A673 (cell line): Measurements from ENCODE around the gene CDH4.

Experiments used
- EZH2 ChIP-seq: fragments of 200-600 bp; sonication (generic); IDR thresholded peaks from 2 replicates; pipeline ENCODE4 v1.6.1; 2017; ENCODE audit warnings: borderline replicate concordance, low read depth, mild to moderate bottlenecking, mixed read lengths, antibody characterized with exemption, low read length; ENCODE audit not compliant: poor library complexity, severe bottlenecking
- TF ChIP-seq, protein P1 (sequence below): fragments of 300-800, 200-600 bp; sonication (generic); conservative IDR thresholded peaks from 2 replicates; pipeline ENCODE4 v1.5.1; 2017; ENCODE audit warnings: low read depth, mild to moderate bottlenecking, antibody characterized with exemption, low read length, moderate library complexity, mixed read lengths

DNA sequence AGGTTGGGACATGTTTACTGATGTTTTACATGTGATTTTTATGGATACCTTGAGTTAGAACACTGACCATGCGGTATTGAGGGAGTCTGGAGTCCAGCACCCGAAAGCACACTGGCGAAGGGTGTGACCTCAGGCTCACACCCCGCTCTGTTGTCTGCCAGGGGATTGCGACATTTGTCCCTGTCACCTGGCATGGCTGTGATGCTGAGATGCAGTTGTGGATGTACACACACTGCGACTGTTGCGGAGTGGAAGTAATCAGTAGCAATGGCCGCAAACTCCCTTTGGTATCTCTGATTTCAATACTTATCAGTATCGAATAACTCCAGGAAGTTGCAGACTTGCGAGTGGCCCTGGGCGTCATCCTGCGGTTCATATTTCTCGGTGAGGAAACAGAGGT, 43.2 kb downstream of the CDH4 start:
- TF ChIP-seq EZH2: no peak
- TF ChIP-seq, protein P1, sequence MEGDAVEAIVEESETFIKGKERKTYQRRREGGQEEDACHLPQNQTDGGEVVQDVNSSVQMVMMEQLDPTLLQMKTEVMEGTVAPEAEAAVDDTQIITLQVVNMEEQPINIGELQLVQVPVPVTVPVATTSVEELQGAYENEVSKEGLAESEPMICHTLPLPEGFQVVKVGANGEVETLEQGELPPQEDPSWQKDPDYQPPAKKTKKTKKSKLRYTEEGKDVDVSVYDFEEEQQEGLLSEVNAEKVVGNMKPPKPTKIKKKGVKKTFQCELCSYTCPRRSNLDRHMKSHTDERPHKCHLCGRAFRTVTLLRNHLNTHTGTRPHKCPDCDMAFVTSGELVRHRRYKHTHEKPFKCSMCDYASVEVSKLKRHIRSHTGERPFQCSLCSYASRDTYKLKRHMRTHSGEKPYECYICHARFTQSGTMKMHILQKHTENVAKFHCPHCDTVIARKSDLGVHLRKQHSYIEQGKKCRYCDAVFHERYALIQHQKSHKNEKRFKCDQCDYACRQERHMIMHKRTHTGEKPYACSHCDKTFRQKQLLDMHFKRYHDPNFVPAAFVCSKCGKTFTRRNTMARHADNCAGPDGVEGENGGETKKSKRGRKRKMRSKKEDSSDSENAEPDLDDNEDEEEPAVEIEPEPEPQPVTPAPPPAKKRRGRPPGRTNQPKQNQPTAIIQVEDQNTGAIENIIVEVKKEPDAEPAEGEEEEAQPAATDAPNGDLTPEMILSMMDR: no peak
